Measurements from ENCODE around the gene CDKL1. TPM values are rescaled to one million over a fixed set of nuclear protein-coding genes. Genes with fewer than 3 reads are reported as not detected.

CDKL1 gene
- total RNA-seq (2014; rRNA removed; shearing (Covaris generic)), result 4.5 and 6.1 TPM in 2 replicates

DNA sequence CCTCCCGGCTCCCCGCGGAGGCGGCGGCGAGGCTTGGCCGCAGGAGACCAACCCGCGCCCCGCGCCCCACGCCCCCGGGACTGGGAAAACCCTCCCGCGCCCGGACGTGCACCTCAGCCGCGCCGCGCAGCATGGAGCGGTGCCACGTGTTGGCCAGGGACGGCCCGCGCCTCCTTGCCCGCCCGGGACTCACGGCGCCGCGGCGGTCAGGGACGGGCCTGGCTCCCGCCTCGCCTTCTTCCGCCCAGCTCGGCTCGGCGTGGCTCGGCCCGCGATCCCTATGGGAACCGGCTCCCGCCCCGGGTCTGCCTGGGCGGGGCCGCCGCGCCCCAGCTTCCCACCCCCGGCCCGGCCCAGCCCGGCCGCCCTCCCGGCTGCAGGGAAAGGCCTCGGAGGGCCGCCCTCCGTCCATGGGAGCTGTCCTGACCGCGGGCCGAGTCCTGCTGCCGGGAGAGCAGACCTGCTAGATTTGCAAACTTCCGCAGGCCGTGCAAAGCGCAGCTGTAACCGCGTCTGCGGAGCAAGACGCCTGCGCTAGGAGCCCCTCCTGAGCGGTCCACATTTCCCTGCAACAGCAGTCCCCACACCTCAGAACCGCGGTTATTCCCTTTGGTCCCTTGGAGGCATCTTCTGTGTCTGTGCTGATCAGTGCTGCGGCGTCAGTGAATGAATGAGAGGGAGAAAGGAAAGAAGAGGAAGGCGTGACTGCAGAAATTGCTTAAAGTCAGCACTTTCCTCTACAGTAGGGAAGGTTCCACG, at the start of gene CDKL1:
CDKL1 (minus strand) TSS at position 251 of the 759 bp plus-strand sequence. CDS start 1,013 bp downstream, outside the sequence.
- Histone ChIP-seq H3K36me3 (no peaks in the 10 kb centered on the region), H3K4me1 (0 out of 2 replicates have a peak, but pooled peaks cover 3% of the 10 kb centered on the region), H3K4me3 (peak within 1 kb of the TSS; percentile 66), H3K9me3 (replicated peaks) (no peaks in the 10 kb centered on the region), H3K27me3 (no peaks in the 10 kb centered on the region), H3K27ac (peak within 1 kb of the TSS; percentile 76)
- DNase-seq, result peak; percentile 76 to 77

DNA sequence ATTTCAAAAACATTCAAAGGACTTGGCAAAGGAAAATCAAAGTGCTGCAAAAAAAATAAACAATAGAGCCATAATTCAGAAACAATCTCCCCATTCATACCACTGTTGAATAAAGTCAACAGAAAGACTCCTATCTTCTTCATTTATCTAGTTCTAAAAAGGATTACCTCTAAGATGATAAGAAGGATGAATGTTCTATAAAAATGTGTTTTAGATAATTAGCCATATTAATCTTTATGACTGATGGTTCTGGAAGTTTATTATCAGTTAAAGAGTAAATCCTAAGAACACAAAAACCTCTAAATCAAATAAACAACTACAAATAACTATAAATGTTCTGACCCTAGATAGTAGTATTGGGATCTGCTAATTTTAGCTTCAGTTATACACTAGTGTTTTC, 37.8 kb upstream of the CDKL1 start:
- H3K4me3 ChIP-seq, result no peak overlapping the region
- DNase-seq, result no peak
- H3K4me1 ChIP-seq, result no peaks in the 10 kb centered on the region
- peaks cover 60% of the 10 kb centered on the region for H3K36me3 ChIP-seq
- peaks cover 9% of the 10 kb centered on the region for H3K9me3 ChIP-seq (replicated peaks)
- no peak overlapping the region for H3K27ac ChIP-seq
- no peaks in the 10 kb centered on the region for H3K27me3 ChIP-seq

DNA sequence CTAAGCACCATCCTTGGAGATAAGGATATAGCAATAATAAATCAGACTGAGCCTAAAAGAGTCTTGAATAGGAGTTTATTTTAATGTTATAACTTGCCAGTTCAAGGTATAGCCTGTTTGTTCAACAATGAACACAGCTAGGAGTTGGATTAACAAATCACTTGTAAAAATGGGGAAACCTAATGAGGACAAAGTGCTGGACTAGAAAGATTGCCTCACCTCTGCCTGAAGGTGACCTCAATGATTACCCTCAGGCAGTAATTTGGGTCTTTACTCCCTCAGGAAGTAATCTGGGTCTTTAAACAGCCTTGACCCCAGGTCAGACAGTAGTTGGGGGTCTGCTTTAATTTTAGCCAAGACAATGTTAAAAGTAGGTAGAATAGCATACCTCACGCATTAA, 35.5 kb upstream of the CDKL1 start:
- no peaks in the 10 kb centered on the region for H3K27me3 ChIP-seq
- no peaks in the 10 kb centered on the region for H3K4me1 ChIP-seq
- DNase-seq, result no peak
- H3K36me3 ChIP-seq, result peaks cover 49% of the 10 kb centered on the region
- H3K9me3 ChIP-seq (replicated peaks), result peaks cover 3% of the 10 kb centered on the region; the same call in 1 of the 2 replicates
- no peak overlapping the region for H3K27ac ChIP-seq
- no peak overlapping the region for H3K4me3 ChIP-seq

DNA sequence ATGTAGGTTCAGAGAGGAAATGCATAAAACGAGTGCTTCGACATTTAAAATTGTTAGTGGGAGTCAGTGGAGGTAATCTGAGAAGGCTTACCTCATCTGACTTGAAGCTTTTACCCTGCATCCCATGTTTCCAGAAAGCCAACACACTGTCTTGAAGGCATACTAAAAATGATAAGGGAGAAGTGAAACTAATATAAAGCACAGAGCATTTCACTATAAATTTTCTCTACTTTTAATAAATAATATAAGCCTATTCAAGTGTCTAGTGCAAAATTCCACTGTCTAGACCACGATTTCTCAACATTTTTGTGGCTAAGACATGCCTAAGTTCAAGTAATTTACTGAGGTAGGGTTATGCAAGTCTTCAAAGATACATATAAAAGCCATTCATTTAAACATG, 29.1 kb upstream of the CDKL1 start:
- no peak for DNase-seq

DNA sequence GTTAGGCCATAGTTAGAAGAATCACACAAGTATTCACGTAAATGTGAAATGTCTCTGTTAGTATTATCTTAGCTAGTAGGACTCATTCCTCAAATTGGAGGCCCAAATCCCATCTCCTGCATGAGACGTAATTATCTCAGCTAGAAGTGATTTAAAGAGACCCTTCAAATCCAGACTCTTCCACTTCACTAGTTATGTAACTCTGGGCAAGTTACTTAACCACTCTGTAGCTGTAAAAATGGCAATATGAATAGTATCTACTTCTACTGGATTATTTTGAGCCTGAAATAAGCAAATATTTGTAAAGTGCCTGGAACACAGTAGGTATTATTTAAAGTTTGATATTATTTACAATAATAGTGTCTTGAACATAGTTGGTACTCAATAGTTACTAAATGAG, 28.4 kb upstream of the CDKL1 start:
- H3K36me3 ChIP-seq, result peaks cover 40% of the 10 kb centered on the region
- H3K27me3 ChIP-seq, result no peaks in the 10 kb centered on the region
- H3K9me3 ChIP-seq (replicated peaks), result no peaks in the 10 kb centered on the region

More for the DNA sequence above, 29.1 kb upstream of the CDKL1 start:
- Histone ChIP-seq H3K4me1 (no peaks in the 10 kb centered on the region), H3K4me3 (no peak overlapping the region), H3K9me3 (replicated peaks) (no peaks in the 10 kb centered on the region), H3K27ac (no peak overlapping the region), H3K27me3 (no peaks in the 10 kb centered on the region), H3K36me3 (peaks cover 39% of the 10 kb centered on the region)

DNA sequence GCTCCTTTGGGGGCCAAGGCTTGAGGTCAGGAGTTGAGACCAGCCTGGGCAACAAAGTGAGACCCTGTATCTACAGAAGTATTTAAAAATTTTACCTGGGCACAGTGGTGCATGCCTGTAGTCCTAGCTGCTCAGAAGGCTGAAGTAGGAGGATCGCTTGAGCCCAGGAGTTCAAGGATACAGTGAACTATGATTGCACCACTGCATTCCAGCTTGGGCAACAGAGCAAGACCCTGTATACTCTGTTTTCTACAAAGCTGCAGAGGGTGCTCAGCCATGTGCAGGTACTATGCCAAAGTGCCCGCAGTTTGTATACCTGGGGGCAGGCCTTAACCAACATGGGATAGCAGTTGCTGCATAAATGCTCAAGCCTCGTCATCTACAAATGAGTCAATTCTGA, 26.8 kb upstream of the CDKL1 start:
- Histone ChIP-seq H3K9me3 (replicated peaks) (no peaks in the 10 kb centered on the region), H3K4me1 (no peaks in the 10 kb centered on the region), H3K27ac (no peak overlapping the region), H3K4me3 (no peak overlapping the region), H3K36me3 (peaks cover 48% of the 10 kb centered on the region), H3K27me3 (no peaks in the 10 kb centered on the region)
- no peak for DNase-seq

More for the DNA sequence above, 28.4 kb upstream of the CDKL1 start:
- Histone ChIP-seq H3K27ac (no peak overlapping the region), H3K4me1 (no peaks in the 10 kb centered on the region), H3K4me3 (no peak overlapping the region)
- DNase-seq, result no peak

DNA sequence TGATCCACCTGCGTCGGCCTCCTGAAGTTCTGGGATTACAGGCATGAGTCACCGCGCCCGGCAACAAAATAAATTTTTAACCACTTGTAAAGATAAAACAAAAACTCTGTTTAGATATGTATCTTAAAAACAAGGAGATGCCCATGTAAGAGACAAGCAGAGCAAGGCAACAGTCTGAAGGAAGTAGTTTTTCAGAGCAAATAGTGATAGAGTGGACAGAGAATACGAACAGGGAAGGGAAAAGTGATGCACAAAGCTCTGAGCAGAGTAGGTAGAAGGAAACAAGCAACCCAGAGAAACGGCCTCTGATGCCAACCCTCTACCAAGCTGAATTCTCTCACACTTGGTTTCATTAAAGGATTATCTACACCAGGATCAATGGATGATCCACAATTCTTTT, 24.8 kb upstream of the CDKL1 start:
- Histone ChIP-seq H3K27me3 (no peaks in the 10 kb centered on the region), H3K27ac (no peak overlapping the region), H3K4me1 (no peaks in the 10 kb centered on the region), H3K36me3 (peaks cover 58% of the 10 kb centered on the region), H3K4me3 (no peak overlapping the region), H3K9me3 (replicated peaks) (no peaks in the 10 kb centered on the region)
- DNase-seq, result no peak

DNA sequence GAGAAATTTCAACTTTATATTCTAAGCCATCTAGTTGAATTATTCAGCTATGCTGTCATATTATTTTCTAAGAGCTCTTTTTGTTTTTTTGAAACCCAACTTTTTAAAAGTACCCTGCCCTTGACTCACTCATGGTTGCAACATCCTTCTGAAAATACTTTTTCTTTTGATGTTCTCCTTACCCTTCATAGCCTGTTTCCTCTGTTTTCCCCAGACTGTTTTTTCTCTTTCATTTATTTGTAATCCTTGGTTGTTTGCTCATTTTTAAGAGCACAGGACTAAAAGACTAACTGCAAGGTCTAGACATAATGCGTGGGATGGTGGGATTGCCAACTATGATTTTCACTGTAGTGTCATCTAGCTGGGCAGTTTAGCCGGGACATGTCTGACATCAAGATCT, 21.2 kb upstream of the CDKL1 start:
- Histone ChIP-seq H3K4me3 (no peak overlapping the region), H3K4me1 (no peaks in the 10 kb centered on the region), H3K27ac (no peak overlapping the region), H3K36me3 (peaks cover 37% of the 10 kb centered on the region), H3K27me3 (no peaks in the 10 kb centered on the region), H3K9me3 (replicated peaks) (no peaks in the 10 kb centered on the region)
- DNase-seq, result no peak

DNA sequence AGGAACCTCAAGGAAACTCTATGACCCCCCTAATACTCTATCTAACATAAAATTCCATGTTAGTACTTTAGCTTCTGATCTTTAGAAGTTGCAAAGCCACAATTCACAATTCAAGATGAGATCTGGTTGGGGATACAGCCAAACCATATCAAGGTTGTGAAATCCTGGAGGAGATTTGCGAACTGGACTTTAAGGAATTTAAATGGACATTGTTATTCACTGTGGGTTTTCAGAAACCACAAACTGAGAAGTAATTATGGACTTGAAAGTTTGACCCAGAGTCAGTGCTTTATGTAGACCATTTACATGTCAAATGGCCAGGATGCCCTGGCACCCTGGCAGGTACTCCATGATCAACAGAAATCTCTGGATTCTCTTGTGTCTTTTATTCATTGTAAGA, 14.2 kb upstream of the CDKL1 start:
- no peak for DNase-seq
- Histone ChIP-seq H3K27me3 (no peaks in the 10 kb centered on the region), H3K4me1 (no peaks in the 10 kb centered on the region), H3K27ac (no peak overlapping the region), H3K36me3 (peaks cover 4% of the 10 kb centered on the region), H3K4me3 (no peak overlapping the region), H3K9me3 (replicated peaks) (no peaks in the 10 kb centered on the region)

DNA sequence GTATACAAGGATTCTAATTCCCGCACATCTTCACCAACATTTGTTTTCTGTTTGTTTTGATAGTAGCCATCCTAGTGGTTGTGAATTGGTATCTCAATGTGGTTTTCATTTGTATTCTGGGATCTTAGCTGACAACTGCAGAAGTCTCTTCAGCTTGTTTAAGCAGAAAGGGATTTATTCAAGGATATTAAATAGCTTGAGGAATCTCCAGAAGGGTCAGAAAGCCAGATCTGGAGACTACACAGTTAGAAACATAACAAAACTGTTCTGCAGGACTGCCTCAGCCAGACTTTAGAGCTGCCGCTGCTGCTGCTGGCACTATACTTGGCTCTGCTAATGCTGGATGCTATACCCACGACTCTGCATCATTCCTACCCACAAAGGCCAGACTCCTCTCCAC, 13.4 kb upstream of the CDKL1 start:
- Histone ChIP-seq H3K27me3 (no peaks in the 10 kb centered on the region), H3K4me1 (no peaks in the 10 kb centered on the region), H3K36me3 (peaks cover 3% of the 10 kb centered on the region; the same call in 1 of the 2 replicates), H3K4me3 (no peak overlapping the region), H3K27ac (no peak overlapping the region), H3K9me3 (replicated peaks) (no peaks in the 10 kb centered on the region)
- DNase-seq, result no peak

DNA sequence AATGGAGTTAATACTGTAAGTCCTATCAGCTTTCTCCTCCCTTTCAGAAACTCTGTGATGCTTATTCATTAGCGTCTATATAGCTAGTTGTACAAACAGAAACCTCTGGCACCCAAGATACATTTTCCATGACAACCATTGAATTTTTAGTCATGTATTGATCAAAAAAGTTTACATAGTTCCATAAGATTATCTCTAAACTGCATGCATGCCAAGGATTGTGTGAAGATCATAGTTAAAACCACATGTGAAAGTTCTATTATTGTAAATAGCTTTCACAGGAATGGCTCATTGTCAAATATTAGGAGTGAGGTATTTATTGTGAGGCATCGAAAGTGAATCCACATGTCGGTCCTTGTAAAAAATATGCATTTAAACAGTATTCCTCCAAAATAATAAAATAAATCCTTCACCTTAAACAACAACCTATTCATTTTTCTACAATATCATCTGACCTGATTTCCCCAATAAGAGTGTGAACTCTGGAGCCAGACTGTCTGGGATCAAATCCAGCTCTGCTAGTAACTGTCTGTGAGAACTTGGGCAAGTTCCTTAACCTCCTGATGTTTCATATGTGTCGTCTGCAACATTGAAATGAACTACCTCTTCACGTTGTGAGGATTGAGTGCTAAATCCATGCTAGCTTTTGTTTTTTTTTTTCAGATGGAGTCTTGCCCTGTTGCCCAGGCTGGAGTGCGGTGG, 10.6 kb upstream of the CDKL1 start:
- DNase-seq, result no peak
- Histone ChIP-seq H3K9me3 (replicated peaks) (no peaks in the 10 kb centered on the region), H3K36me3 (peaks cover 3% of the 10 kb centered on the region; the same call in 1 of the 2 replicates), H3K4me3 (no peak overlapping the region), H3K4me1 (no peaks in the 10 kb centered on the region), H3K27me3 (no peaks in the 10 kb centered on the region), H3K27ac (no peak overlapping the region)

DNA sequence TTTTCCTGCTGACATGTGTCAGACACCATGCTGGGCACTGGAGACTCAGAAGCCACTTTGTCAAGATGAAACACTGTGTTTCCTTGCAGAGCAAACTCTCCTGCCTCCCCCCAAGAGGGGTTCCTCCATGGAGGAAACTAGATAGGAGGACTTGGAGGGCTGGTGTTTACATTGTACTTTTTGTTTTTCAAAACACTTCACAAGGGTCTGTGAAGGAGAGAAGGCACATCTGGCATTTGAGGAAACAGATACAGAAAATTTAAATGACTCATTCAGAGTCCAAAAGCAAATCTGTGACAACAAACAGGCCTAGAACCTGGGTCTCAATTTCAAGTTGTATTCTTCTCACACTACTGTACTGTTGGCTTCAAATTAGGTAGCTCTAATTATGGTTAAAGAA, 6.7 kb upstream of the CDKL1 start:
- Histone ChIP-seq H3K4me3 (no peak overlapping the region), H3K27ac (no peak overlapping the region), H3K4me1 (no peaks in the 10 kb centered on the region), H3K36me3 (no peaks in the 10 kb centered on the region), H3K27me3 (no peaks in the 10 kb centered on the region), H3K9me3 (replicated peaks) (no peaks in the 10 kb centered on the region)
- no peak for DNase-seq

DNA sequence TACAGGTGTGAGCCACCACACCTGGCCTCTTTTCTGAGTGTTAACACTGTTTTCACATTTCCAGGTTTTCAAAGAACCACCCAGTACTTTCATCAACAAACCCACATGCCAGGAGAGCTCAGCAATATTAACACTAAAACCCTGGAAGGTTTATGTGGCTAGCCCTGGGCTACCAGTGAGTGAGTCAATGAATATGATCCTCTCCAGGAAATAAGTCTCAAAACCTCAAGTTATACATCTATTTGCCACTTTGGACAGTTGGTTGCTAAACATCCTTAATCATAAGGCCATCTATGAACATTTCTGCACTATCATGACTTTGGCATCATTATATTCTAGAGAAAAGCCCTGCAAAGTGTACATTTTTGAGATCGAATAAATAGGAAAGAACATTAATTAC, 6.3 kb upstream of the CDKL1 start:
- Histone ChIP-seq H3K36me3 (no peaks in the 10 kb centered on the region), H3K27me3 (no peaks in the 10 kb centered on the region), H3K4me3 (no peak overlapping the region), H3K27ac (no peak overlapping the region), H3K4me1 (0 out of 2 replicates have a peak, but pooled peaks cover under 1% of the 10 kb centered on the region), H3K9me3 (replicated peaks) (no peaks in the 10 kb centered on the region)
- DNase-seq, result no peak

DNA sequence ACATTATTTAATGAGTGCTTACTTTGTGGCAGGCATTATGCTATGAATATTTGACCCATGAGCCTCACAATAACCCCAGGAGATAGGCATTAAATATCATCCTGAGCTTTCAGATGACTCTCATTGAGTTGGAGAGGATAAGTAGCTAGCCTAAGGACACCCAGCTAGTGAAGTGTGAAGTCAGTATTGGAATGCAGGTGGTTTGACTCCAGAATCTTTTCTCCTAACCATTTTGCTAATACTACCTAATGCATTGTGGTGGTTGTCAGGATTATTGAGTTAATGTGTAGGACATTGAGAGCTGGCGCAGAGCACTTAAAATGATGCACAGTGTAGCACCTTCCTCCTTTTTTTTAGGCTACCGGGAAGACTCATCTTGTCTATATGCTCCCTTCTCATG, 3.8 kb upstream of the CDKL1 start:
- Histone ChIP-seq H3K27ac (no peak overlapping the region), H3K4me3 (no peak overlapping the region), H3K4me1 (0 out of 2 replicates have a peak, but pooled peaks cover 3% of the 10 kb centered on the region), H3K9me3 (replicated peaks) (no peaks in the 10 kb centered on the region), H3K36me3 (no peaks in the 10 kb centered on the region), H3K27me3 (no peaks in the 10 kb centered on the region)
- no peak for DNase-seq

DNA sequence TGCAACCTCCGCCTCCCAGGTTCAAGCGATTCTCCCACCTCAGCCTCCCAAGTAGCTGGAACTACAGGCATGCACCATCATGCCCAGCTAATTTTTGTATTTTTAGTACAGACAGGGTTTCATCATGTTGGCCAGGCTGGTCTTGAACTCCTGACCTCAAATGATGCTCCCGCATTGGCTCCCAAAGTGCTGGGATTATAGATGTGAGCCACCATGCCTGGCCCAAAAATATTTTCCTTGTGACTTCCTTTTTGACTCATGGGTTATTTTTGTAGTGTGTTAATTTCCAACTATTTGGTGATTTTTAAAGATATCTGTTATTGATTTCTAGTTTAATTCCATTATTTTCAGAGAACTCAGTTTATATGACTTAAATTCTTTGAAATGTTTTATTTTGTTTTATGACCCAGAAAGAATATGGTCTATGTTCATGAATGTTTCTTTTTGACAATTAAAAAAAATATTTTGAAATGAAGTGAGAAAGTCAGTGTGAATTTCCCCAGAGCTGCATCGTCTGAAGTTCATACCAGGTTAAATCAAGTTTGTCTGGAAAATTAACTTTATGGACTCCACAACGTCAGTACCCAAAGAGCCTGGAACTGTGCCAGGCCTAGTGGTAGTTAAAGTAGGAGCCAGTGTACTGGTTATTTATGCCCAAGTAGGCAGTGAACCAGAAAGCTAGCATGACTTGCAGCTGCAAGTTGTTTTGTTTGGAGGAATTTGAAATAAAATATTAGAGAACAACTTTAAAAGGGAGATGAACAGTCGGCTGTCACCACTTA, 2.8 kb upstream of the CDKL1 start:
- Histone ChIP-seq H3K27me3 (no peaks in the 10 kb centered on the region), H3K4me3 (no peak overlapping the region), H3K4me1 (0 out of 2 replicates have a peak, but pooled peaks cover 3% of the 10 kb centered on the region), H3K27ac (no peak overlapping the region), H3K9me3 (replicated peaks) (no peaks in the 10 kb centered on the region), H3K36me3 (no peaks in the 10 kb centered on the region)
- peak; percentile 11 to 21 for DNase-seq

Data from SJCRH30 (cell line).